HG03280 (cell line): ENCODE data around the gene MAGEA9B.
"Not testable (repeated sequence)": the region's sequence is repeated elsewhere in the genome, so short reads cannot be mapped to it uniquely, and the experiment has no call there.

Source experiments
- ATAC-seq: cut with Tn5 transposase; IDR thresholded peaks from one replicate; pipeline ENCODE4 v1.9.1; 2021; ENCODE audit warnings: mild to moderate bottlenecking, moderate library complexity; ENCODE audit not compliant: unreplicated experiment

The MAGEA9B gene

GRCh38 chrX:149539283-149540130 is 47.8 kb downstream of the MAGEA9B start:
- ATAC-seq, result peak; percentile 46

GRCh38 chrX:149537474-149537873 is 49.8 kb downstream of the MAGEA9B start:
- not testable (repeated sequence) for ATAC-seq

GRCh38 chrX:149534926-149535602 is 52.2 kb downstream of the MAGEA9B start:
- not testable (repeated sequence) for ATAC-seq

GRCh38 chrX:149533999-149534398 is 53.3 kb downstream of the MAGEA9B start:
- not testable (repeated sequence) for ATAC-seq

GRCh38 chrX:149532868-149533267 is 54.4 kb downstream of the MAGEA9B start:
- not testable (repeated sequence) for ATAC-seq
